CD4-positive, alpha-beta T cell treated with Interleukin-21 for 1 hour (primary cell): ENCODE data around the gene SLC35D1.
"Not testable (repeated sequence)": the region's sequence is repeated elsewhere in the genome, so short reads cannot be mapped to it uniquely, and the experiment has no call there.

Experiments
- DNase-seq: peaks from one replicate; pipeline ENCODE4 v3.0.0-alpha.2; 2020

The SLC35D1 gene

DNA sequence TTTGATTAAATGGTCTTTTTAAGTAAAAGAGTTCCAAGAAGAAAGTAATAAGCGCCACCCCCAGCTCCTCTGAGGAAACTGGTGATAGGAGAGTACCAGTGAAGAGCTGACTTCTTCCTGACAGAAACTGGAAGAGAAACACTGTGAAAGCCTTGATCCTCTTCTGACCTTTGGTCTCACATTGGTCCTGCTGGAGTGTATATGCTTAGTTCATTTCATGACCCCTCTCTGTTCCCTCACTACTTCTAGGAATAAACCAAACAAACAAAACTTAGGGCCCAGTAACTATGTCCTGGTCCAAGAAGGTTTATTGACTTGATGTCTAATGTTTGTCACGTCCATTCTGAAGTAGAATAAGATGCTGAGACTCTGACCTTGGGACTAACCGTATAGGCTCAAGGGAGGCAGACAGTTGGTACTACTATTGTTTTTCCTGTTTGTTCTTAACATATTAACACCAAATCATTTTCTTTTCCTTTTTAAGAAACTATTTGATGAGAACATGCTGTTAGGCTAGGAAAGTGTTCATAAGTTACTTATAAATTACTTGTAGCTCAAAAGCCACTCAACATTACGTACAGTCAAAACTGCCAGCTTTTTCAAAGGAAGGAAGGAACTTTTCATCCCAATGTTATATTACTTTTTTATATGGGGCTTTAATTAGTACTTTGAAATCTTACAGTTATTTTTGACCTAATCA is 71.2 kb downstream of the SLC35D1 start:
- no peak for DNase-seq

DNA sequence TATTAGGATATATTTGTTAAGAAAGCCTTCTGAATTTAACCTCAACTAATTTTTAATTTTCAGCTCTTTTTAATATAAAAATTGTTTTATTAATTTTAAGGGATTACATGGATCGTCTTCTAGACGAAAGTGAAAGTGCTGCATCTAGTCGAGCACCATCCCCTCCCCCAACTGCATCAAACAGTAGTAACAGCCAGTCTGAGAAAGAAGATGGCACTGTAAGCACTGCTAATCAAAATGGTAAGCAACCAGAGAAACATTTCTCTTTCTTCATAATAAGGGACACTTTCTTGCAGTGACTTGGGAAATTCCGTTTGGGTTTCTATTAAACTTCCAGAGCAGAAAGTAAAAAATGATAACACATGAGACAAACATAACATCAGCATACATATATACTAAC is 72.3 kb downstream of the SLC35D1 start:
- peak; percentile 73 for DNase-seq

DNA sequence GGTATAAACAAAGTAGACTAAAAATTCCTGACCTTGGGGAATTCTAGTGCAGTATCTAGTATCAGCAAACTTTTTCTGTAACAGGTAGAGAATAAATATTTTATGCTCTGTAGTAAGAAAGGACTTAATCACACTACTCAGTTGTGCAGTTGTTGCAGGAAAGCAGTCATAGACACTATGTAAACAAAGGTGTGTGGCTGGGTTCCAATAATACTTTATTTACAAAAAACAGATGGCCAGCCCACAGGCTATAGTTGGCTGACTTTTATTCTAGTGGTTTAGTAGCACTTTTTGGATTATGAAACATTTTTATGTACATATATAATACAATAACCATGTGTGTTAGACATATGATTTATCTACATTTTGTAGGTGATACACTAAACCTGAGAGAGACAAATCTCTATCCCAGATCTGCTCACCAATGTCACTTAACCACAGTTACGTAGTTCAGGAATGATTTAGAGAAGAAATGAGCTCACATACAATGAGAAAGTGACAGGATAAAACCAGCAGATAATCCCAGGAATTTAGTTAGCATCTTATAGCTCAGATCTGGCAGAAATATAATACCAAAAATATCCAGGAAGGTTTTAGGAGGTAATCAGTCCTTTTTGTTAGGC is 73.1 kb downstream of the SLC35D1 start:
- no peak for DNase-seq

DNA sequence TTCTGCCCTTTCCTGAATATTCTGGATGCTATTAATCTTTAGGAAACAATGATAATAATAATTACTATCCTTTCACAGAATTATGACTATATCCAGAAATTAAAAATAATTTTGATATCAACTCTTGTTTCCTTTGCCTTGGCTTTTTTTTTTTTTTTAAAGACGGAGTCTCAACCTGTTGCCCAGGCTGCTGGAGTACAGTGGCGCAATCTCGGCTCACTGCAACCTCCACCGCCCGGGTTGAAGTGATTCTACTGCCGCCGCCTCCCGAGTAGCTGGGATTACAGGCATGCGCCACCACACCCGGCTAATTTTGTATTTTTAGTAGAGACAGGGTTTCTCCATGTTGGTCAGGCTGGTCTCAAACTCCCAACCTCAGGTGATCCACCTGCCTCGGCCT is 74.3 kb downstream of the SLC35D1 start:
- DNase-seq: not testable (repeated sequence)

DNA sequence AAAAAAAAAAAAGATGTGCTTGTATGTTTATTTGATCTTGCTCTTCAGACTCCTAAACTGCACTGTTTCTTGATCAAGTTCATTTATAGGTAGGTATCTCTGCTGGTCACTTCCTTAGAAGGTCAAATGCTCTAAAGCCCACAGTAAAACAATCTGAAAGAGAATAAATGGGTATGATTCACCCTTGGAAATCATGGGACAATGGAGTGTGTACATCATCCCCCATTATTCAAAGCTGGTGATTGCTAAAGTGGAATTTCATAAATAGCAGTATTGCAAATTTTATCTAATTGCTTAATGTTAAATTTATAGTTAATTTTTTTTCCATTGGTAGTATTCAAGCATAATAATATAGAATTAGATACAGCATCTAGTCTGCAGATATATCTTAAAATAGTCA is 75.7 kb downstream of the SLC35D1 start:
- no peak for DNase-seq

DNA sequence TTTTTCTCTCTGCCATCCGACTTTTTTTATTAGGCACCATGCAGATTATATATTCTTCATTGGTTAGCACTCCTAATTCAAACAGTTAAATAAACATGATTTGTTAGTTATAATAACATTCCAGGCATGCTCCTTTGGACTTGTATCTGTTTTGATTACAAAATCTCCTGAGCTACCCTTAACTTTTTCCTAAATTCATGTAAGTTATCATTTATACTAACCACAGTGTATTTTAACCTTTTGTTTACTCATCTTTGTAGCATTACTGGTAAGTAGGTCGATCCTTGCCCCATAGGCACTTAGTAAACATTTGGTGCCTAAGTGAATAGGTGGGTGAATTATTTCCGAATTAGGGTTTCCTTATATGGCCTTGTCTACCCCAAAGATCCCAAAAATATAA is 85.4 kb downstream of the SLC35D1 start:
- DNase-seq: no peak

DNA sequence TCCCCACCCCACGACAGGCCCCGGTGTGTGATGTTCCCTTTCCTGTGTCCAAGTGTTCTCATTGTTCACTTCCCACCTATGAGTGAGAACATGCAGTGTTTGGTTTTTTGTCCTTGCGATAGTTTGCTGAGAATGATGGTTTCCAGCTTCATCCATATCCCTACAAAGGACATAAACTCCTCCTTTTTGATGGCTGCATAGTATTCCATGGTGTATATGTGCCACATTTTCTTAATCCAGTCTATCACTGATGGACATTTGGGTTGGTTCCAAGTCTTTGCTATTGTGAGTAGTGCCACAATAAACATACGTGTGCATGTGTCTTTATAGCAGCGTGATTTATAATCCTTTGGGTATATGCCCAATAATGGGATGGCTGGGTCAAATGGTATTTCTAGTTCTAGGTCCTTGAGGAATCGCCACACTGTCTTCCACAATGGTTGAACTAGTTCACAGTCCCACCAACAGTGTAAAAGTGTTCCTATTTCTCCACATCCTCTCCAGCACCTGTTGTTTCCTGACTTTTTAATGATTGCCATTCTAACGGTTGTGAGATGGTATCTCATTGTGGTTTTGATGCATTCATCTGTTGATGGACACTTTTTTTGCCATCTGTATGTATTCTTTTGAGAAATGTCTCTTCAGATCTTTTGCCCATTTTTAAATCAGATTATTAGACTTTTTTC is 87.6 kb downstream of the SLC35D1 start:
- not testable (repeated sequence) for DNase-seq

DNA sequence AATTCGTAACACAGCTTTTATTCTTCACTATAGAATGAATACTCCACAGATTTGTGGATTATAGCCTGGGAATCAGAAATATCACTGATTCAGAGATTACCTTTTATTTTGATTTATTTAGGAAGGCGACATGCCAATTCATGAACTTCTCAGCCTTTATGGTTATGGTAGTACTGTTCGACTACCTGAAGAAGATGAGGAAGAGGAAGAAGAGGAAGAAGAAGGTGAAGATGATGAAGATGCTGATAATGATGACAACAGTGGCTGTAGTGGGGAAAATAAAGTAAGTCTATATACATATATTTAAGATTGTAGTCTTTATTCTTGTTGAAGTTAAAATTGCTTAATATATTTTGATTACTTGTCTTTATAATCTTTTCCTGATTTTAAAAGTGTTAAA is 96.0 kb downstream of the SLC35D1 start:
- DNase-seq: no peak

DNA sequence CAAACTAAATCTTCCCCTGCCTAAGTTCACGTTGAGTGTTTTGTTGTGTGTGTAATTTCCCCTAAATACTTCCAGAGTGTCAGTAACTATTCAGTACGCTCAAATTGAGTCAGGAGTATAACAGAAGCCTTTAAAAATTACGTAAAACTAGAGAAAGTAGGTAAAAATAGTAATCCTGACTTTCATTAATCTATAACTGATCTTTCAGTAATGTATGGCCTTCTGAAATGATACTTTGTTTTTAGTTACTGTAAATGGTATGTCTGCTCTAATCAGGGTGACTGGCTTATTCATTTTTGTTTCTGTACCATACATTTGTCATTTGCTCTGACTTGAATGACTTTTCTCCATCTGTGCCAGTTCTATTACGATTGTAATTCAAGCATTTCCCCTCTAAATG is 99.7 kb downstream of the SLC35D1 start:
- no peak for DNase-seq

DNA sequence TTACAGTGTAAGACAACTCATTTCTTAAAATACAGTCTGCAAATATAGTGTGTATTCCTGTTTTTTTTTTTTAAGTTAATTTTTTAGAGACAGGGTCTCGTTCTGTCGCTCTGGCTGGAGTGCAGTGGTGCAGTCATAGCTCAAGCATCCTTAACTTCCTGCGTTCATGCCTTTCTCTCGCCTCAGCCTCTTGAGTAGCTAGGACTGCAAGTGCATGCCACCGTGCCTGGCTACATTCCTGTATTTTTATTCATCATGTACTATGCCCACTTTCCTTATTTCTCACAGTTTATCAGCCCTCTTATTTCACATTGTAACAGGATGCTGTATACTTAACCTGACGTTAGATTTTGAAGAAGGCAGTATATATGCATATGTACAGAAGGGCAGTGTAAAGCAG is 102.4 kb downstream of the SLC35D1 start:
- no peak for DNase-seq
